ENCODE measurements around the gene PHKG1.
"Not testable (repeated sequence)": the region's sequence is repeated elsewhere in the genome, so short reads cannot be mapped to it uniquely, and the experiment has no call there.

PHKG1 gene

GRCh38 chr7:56086761-56087160, 6.0 kb downstream of the PHKG1 start:
- DNase-seq (ENCODE audit: insufficient read length, low spot score) (no peak), FAIRE-seq (no peak)

DNA sequence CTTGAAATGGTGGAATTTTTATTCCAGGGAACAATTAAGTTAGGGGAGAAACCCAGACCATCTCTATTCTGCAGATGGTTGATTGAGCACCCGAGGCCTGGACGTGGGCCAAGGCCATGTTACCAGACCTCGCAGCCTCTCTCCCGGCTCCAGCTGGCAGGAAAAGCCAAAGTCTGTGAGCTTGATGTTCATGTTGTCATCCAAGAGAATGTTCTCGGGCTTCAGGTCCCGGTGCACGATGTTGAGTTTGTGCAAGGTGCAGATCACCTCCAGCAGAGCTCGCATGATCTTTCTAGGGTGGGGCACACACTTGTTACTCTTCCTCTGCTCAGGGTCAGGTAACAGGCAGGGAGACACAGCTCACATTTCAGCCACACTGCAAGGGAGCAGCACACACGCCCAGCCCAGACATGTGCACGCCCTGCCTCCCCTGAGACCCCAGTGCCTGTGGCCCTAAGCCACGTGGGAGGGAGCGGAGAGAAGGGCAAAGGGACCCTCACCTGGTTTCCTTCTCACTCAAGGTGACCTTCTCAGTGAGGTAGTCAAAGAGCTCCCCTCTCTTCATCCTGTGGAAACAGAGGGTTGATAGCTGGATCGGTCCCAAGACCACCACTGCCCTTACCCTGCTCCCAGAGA, 9.5 kb downstream of the PHKG1 start:
- FAIRE-seq (no peak), DNase-seq (ENCODE audit: insufficient read length, low spot score) (no peak)

DNA sequence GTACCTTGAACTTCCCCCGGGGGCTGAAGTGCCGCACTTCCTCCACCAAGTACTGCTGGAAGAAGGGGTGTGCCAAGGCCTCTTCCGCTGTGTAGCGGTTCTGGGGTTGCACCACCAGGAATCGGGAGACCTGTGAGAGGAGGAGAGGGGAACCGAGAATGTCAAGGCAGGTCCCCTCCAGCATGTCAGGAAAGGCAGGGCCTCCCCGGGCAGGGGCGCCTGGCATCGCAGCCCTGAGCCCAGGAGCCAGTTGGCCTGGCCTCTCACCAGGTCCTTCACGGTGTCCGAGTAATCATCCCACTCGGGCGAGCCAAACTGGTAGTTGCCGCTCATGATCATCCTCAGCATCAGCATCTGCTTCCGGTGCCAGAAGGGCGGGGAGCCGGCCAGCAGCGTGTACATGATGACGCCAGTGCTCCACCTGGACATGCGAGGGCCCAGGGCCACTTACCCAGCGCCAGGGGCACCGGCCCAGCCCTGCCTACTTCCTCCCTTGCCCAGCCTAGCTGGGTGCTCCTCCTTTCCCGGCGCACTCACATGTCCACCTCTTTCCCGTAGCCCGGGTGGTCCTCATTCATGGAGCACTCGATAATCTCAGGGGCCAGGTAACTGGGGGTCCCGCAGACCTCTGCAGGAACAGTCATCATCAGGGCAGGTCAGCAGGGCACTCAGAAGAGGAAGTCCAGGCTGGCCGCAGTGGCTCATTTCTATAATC, 11.0 kb downstream of the PHKG1 start:
- DNase-seq (ENCODE audit: insufficient read length, low spot score) (no peak), FAIRE-seq (no peak)

DNA sequence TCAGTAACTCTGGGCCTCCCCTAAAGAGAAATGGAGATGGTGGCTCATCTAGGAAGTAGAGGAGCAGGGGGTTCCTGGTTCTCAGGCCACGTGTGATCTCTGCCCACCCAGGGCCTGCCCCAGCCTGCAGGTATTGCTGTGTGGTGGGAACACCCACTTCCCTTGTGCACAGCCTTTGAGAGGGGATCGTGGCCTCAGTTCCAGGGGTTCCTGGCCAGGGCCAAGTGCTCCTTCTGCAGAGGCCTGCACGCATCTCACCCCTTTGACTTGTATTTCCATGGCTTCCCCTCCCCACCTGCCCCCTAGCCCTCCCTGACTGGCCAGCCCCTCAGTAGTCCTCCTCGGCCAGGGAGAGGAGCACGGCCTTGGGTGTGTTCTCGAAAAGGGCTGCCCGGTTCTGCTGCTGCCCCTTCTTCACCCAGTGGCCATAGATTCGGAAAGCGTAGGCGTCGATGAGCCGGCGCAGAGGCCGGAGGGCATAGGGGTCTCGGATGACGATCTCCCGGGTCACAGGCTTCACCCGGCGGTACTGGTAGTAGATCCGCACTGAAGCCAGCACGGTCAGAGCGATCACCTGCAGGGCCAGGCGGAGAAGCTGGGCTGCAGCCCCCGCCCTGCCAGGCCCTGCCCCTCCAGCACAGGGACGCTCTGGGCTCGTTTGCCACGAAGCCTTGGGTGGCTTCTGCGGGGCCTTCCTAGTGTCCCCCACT, 11.9 kb downstream of the PHKG1 start:
- not testable (repeated sequence) for DNase-seq (ENCODE audit: insufficient read length, low spot score); FAIRE-seq

- FAIRE-seq (no peak), DNase-seq (ENCODE audit: insufficient read length, low spot score) (no peak)
These were observed 13.1 kb downstream of the PHKG1 start for GRCh38 chr7:56079450-56080185.

DNA sequence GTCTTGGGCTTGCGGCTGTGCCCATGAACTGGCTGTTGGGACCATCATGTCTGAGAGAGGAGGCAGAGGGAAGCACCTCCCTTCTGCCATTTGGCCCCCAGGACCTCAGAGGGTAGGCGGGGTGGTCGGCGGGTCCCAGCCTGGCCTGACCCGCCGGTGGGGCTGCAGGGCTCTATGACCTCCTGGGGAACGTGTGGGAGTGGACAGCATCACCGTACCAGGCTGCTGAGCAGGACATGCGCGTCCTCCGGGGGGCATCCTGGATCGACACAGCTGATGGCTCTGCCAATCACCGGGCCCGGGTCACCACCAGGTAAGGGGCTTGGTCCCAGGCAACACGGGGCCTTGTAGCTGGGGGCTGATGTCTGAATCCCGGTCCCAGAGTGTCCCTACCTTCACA, 14.6 kb downstream of the PHKG1 start:
- FAIRE-seq (no peak), DNase-seq (ENCODE audit: insufficient read length, low spot score) (no peak)

- no peak for FAIRE-seq
- DNase-seq (ENCODE audit: insufficient read length, low spot score) = no peak
These were observed 15.1 kb downstream of the PHKG1 start for GRCh38 chr7:56077681-56078080.

DNA sequence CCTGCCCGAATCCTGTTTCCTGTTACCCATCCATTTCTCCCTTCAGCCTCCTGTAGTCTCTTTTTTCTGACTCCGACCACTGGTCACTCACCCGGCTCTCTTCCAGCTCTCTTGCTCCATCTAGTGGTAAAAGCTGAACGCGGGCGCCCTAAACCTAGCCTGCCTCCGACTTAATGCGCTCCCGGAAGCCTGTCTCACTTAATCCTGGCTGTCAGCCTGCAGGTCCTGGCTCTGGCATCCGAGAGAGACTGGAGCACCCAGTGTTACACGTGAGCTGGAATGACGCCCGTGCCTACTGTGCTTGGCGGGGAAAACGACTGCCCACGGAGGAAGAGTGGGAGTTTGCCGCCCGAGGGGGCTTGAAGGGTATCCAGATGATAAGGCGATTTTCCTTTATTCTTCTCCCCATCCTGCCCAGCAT, 18.4 kb downstream of the PHKG1 start:
- DNase-seq (ENCODE audit: insufficient read length, low spot score) = peak; percentile 70
- FAIRE-seq = peak; percentile 71

DNA sequence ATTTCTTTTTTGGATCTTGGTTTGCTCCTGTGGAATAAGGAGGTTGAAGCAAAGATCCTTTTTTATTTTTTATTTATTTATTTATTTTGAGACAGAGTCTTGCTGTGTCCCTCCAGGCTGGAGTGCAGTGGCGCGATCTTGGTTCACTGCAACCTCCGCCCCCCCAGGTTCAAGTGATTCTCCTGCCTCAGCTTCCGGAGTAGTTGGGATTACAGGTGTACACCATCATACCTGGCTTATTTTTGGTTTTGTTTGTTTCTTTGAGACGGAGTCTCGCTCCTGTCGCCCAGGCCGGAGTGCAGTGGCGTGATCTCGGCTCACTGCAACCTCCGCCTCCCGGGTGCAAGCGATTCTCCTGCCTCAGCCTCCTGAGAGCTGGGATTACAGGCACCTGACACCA, 26.4 kb downstream of the PHKG1 start:
- DNase-seq (ENCODE audit: insufficient read length, low spot score); FAIRE-seq: not testable (repeated sequence)

GRCh38 chr7:56063882-56064625, 28.7 kb downstream of the PHKG1 start, which contains the start of gene SUMF2:
SUMF2 (plus strand) TSS chr7:56064286; CDS start chr7:56064312, 26 bp downstream.
- FAIRE-seq = peak; percentile 78

DNA sequence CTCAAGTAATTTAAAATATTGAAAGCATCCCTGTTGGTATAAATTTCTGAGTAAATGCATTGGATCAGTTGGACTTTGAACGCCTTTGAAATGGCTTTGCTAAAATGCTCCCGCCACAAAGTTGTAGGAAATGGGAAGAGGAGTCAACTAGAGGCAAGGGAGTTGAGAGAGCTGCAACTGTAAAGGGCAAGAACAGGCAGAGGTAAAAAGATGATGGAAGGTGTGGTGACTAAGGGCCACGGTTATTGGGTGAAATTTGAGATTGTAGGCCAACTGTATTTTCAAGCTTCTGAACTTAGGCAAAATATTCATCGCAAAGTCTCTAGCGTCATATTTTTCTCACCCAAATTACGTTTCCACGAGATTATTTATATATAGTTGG, 29.3 kb downstream of the PHKG1 start:
- DNase-seq (ENCODE audit: insufficient read length, low spot score) = no peak
- FAIRE-seq = no peak

More at GRCh38 chr7:56063882-56064625, 28.7 kb downstream of the PHKG1 start, which contains the start of gene SUMF2:
- DNase-seq (ENCODE audit: insufficient read length, low spot score) = peak; percentile 83

DNA sequence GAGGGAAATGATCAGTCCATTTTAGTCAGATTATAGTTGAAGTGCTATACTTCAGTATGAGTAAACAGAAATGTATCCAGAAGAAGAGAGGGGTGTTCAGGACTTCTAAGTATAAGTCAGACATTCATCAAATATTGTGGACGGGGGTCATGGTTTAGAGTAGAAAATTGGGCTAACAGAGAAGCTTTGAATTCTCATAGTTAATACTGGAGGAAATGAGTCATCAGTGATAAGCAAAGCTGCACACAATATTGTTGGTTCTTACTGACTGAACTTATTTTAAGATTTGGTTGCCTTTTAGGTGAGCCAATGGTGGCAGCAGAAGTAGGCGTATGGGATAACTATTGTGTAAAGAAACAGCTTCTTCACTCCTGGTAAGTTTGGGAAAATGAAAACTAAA, 30.4 kb downstream of the PHKG1 start:
- FAIRE-seq = no peak
- DNase-seq (ENCODE audit: insufficient read length, low spot score) = no peak

DNA sequence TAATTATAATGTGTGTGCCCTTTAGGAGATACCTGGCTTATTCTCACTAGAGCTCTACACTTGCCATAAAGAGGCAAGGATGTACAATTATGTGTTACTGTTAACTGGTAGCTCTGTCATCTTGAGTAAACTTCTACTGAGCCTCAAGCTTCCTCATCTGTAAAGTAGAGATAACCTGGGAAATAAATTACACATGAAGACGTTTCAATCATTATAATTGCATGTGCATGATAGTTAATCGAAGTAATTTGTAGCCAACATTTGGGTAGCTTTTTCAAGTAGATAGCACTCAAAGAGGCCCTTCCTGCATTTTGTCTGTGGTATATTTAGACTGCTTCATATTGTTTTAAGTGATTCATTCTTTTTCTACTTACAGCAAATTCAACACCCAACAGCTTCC, 38.8 kb downstream of the PHKG1 start:
- DNase-seq (ENCODE audit: insufficient read length, low spot score) = no peak
- FAIRE-seq = no peak

DNA sequence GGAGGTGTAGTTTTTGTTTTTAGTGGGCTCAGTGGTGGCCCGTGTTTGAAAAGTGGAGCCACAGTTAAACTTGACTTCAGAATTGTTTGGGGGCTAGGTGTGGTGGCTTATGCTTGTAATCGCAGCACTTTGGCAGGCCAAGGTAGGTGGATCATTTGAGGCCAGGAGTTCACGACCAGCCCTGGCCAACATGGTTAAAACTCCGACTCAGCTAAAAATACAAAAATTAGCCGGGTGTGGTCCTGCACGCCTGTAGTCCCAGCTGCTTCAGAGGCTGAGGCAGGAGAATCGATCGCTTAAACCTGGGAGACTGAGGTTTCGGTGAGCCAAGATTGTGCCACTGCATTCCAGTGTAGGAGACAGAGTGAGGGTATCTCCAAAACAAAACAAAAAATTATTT, 39.4 kb downstream of the PHKG1 start:
- FAIRE-seq = no peak

GRCh38 chr7:56051339-56052191, 41.2 kb downstream of the PHKG1 start, which contains the start of the genes CCT6A and PSPH:
CCT6A (plus strand) TSS chr7:56051765; CDS start chr7:56051849, 84 bp downstream.
PSPH (minus strand) TSS chr7:56051444; CDS start chr7:56021212, 30,232 bp downstream.
- FAIRE-seq (peak; percentile 85), DNase-seq (ENCODE audit: insufficient read length, low spot score) (peak; percentile 84)

More for the DNA sequence above, 39.4 kb downstream of the PHKG1 start:
- DNase-seq (ENCODE audit: insufficient read length, low spot score) = no peak

- DNase-seq (ENCODE audit: insufficient read length, low spot score) (no peak), FAIRE-seq (no peak)
These were observed 41.8 kb downstream of the PHKG1 start for GRCh38 chr7:56051053-56051338.

GRCh38 chr7:56048763-56049162, 44.0 kb downstream of the PHKG1 start:
- not testable (repeated sequence) for DNase-seq (ENCODE audit: insufficient read length, low spot score); FAIRE-seq

- DNase-seq (ENCODE audit: insufficient read length, low spot score) (no peak), FAIRE-seq (no peak)
These were observed 44.5 kb downstream of the PHKG1 start for GRCh38 chr7:56048245-56048644.

- not testable (repeated sequence) for DNase-seq (ENCODE audit: insufficient read length, low spot score); FAIRE-seq
These were observed 45.2 kb downstream of the PHKG1 start for GRCh38 chr7:56047446-56048116.

Data from GM19239 (cell line).